22Rv1 (cell line): ENCODE results near the gene APBA2.

Experiments
- ZFX ChIP-seq: fragments of 450-650 bp; IDR thresholded peaks from 2 replicates; pipeline ENCODE4 v1.6.1; 2017; ENCODE audit warnings: antibody characterized with exemption, borderline replicate concordance
- TF ChIP-seq, protein P1 (sequence below): fragments of 450-650 bp; IDR thresholded peaks from 2 replicates; pipeline ENCODE4 v1.5.1; 2017; ENCODE audit warnings: mild to moderate bottlenecking

DNA sequence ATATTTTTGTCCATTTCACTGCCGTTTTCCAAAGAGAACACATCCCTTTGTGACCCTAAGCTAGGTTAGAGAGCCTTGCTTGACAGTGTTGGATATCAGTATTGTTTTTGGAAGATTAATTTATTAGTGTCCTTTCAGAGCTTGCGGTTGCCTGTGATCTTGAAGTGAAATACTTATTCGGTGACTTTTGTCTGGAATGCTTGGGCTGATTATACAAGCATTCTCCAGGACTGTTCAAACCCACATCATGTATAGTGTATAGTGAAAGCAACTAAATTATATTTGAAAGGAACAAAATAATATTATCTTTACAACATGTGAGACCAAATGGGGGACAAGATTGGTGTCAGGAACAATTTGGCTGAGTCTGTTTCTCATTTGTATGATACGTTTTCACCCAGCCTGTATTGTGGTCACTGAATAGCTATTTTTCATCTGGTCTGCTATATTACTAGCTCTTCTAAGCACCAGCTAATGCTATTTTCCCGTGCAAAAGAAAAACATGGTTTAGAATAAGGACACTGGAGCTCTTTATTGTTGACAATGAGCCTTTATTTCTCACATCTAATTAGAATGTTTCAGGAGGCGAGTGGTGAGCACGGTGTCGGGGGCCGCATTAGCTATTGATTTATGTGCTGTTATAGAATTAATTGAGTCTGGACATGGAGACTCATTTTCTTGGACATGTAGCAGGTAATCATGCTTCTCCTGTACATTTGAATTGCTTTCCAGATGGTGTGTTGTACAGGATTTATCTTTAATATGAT lies 158.1 kb downstream of the APBA2 start:
- TF ChIP-seq, protein P1, sequence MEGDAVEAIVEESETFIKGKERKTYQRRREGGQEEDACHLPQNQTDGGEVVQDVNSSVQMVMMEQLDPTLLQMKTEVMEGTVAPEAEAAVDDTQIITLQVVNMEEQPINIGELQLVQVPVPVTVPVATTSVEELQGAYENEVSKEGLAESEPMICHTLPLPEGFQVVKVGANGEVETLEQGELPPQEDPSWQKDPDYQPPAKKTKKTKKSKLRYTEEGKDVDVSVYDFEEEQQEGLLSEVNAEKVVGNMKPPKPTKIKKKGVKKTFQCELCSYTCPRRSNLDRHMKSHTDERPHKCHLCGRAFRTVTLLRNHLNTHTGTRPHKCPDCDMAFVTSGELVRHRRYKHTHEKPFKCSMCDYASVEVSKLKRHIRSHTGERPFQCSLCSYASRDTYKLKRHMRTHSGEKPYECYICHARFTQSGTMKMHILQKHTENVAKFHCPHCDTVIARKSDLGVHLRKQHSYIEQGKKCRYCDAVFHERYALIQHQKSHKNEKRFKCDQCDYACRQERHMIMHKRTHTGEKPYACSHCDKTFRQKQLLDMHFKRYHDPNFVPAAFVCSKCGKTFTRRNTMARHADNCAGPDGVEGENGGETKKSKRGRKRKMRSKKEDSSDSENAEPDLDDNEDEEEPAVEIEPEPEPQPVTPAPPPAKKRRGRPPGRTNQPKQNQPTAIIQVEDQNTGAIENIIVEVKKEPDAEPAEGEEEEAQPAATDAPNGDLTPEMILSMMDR = no peak
- no peak for TF ChIP-seq ZFX
